MM.1S (cell line): ENCODE measurements around the gene SV2B.

ENCODE experiments used
- DNase-seq: peaks from one replicate; pipeline ENCODE4 v3.0.0-alpha.2; 2015
- H2AFZ ChIP-seq: fragments of 300-600 bp; sonication (generic); 2 replicates; pipeline ENCODE4 v1.6.0; 2016; ENCODE audit warnings: antibody characterized with exemption, low read length
- H3F3A ChIP-seq: fragments of 300-600 bp; sonication (generic); 2 replicates; pipeline ENCODE4 v1.6.1; 2016; ENCODE audit warnings: mild to moderate bottlenecking, antibody characterized with exemption, low read length, moderate library complexity, mixed read lengths; ENCODE audit not compliant: insufficient read depth
- H3K27ac ChIP-seq: fragments of 300-600 bp; sonication (generic); 2 replicates; pipeline ENCODE4 v1.5.1; 2016; ENCODE audit warnings: mild to moderate bottlenecking, low read length
- H3K27me3 ChIP-seq: fragments of 300-600 bp; sonication (generic); replicated peaks from 2 replicates; pipeline ENCODE4 v1.6.0; 2016; ENCODE audit warnings: low read length; ENCODE audit not compliant: insufficient read depth
- H3K36me3 ChIP-seq: fragments of 300-600 bp; sonication (generic); replicated peaks from 2 replicates; pipeline ENCODE4 v1.6.1; 2016; ENCODE audit warnings: mild to moderate bottlenecking, low read length, mixed read lengths; ENCODE audit not compliant: insufficient read depth
- H3K4me1 ChIP-seq: fragments of 300-600 bp; sonication (generic); 2 replicates; pipeline ENCODE4 v1.6.1; 2016; ENCODE audit warnings: low read length, mixed read lengths
- H3K4me2 ChIP-seq: fragments of 300-600 bp; sonication (generic); 2 replicates; pipeline ENCODE4 v1.6.0; 2016; ENCODE audit warnings: low read depth, low read length
- H3K4me3 ChIP-seq: fragments of 300-600 bp; sonication (generic); 2 replicates; pipeline ENCODE4 v1.5.1; 2016; ENCODE audit warnings: low read length, mixed read lengths
- H3K79me2 ChIP-seq: fragments of 300-600 bp; sonication (generic); 2 replicates; pipeline ENCODE4 v1.6.1; 2016; ENCODE audit warnings: mixed run types, low read length, mixed read lengths
- H3K9ac ChIP-seq: fragments of 300-600 bp; sonication (generic); 2 replicates; pipeline ENCODE4 v1.6.1; 2016; ENCODE audit warnings: low read length, mixed read lengths
- H3K9me2 ChIP-seq: fragments of 300-600 bp; sonication (generic); replicated peaks from 2 replicates; pipeline ENCODE4 v1.6.1; 2016; ENCODE audit warnings: mild to moderate bottlenecking, low read length, mixed read lengths; ENCODE audit not compliant: insufficient read depth
- H3K9me3 ChIP-seq: fragments of 300-600 bp; sonication (generic); replicated peaks from 2 replicates; pipeline ENCODE4 v1.6.1; 2016; ENCODE audit warnings: mild to moderate bottlenecking, low read length, mixed read lengths; ENCODE audit not compliant: insufficient read depth
- H4K20me1 ChIP-seq: fragments of 300-600 bp; sonication (generic); 2 replicates; pipeline ENCODE4 v1.6.1; 2016; ENCODE audit warnings: mild to moderate bottlenecking, low read length, moderate library complexity, mixed read lengths; ENCODE audit not compliant: insufficient read depth
- EZH2 ChIP-seq: fragments of 300-600 bp; sonication (generic); optimal IDR thresholded peaks from 2 replicates; pipeline ENCODE3; 2017; ENCODE audit warnings: low read depth, mild to moderate bottlenecking, antibody characterized with exemption, low read length, mixed read lengths
- EZH2phosphoT487 ChIP-seq: fragments of 300-600 bp; sonication (generic); IDR thresholded peaks from 2 replicates; pipeline ENCODE4 v1.6.1; 2018; ENCODE audit warnings: antibody characterized with exemption, low read length
- TF ChIP-seq, protein P1 (sequence below): fragments of 300-600 bp; sonication (generic); IDR thresholded peaks from 2 replicates; pipeline ENCODE4 v1.5.1; 2016; ENCODE audit warnings: antibody characterized with exemption, low read length, mixed read lengths

The SV2B gene

DNA sequence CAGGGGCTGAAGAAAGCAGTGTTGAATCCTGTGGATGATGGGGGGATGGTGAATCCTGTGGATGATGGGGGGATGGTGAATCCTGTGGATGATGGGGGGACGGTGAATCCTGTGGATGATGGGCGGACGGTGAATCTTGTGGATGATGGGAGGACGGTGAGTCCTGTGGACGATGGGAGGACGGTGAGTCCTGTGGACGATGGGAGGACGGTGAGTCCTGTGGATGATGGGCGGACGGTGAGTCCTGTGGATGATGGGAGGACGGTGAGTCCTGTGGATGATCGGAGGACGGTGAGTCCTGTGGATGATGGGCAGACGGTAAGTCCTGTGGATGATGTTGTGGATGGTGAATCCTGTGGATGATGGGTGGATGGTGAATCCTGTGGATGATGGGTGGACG, 170.7 kb downstream of the SV2B start:
- H3K27me3 ChIP-seq = no peaks in the 10 kb centered on the region
- no peak overlapping the region for H3K4me3 ChIP-seq
- DNase-seq = no peak
- no peaks in the 10 kb centered on the region for H3K9me3 ChIP-seq
- H3K9me2 ChIP-seq = no peaks in the 10 kb centered on the region
- no peak overlapping the region for H2AFZ ChIP-seq
- no peaks in the 10 kb centered on the region for H3F3A ChIP-seq
- H3K36me3 ChIP-seq = no peaks in the 10 kb centered on the region
- H3K27ac ChIP-seq = no peak overlapping the region
- H3K79me2 ChIP-seq = no peaks in the 10 kb centered on the region
- no peaks in the 10 kb centered on the region for H3K4me1 ChIP-seq
- H3K4me2 ChIP-seq = no peak overlapping the region
- no peak overlapping the region for H3K9ac ChIP-seq
- H4K20me1 ChIP-seq = no peaks in the 10 kb centered on the region
- TF ChIP-seq, protein P1, sequence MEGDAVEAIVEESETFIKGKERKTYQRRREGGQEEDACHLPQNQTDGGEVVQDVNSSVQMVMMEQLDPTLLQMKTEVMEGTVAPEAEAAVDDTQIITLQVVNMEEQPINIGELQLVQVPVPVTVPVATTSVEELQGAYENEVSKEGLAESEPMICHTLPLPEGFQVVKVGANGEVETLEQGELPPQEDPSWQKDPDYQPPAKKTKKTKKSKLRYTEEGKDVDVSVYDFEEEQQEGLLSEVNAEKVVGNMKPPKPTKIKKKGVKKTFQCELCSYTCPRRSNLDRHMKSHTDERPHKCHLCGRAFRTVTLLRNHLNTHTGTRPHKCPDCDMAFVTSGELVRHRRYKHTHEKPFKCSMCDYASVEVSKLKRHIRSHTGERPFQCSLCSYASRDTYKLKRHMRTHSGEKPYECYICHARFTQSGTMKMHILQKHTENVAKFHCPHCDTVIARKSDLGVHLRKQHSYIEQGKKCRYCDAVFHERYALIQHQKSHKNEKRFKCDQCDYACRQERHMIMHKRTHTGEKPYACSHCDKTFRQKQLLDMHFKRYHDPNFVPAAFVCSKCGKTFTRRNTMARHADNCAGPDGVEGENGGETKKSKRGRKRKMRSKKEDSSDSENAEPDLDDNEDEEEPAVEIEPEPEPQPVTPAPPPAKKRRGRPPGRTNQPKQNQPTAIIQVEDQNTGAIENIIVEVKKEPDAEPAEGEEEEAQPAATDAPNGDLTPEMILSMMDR = no peak
- TF ChIP-seq EZH2phosphoT487 (no peak), EZH2 (no peak)

DNA sequence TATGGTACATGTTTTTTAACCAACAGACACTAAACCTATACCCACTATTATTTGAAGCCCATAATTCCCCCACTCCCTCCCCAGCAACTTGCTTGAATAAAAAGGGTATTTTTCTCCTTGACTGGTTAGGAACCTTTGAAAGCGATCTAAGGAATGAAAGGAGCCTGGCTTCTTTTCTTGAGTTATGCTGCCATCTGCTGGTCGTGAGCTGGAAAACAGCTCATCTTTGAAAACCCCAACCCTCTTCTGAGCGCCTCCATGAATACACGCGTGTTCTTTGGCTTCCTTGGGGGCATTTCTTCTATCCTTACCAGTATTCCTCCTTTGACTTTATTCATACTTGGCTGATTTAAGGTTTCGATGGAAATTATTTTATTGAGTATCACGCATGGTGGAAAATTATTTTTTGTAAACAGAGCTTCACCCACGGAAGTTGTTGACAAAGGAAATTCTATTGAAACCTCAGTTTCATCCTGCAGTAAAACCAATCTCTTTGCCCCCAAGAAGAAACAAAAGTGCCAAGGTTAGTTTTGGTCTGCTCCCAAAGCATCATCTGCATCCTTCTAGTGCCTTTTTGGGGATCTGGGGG, 171.6 kb downstream of the SV2B start:
- Histone ChIP-seq H3F3A (no peaks in the 10 kb centered on the region), H3K27ac (no peak overlapping the region), H3K4me1 (no peaks in the 10 kb centered on the region), H4K20me1 (no peaks in the 10 kb centered on the region), H3K9me3 (no peaks in the 10 kb centered on the region), H3K4me2 (peak overlapping the region; percentile 39), H3K36me3 (no peaks in the 10 kb centered on the region), H3K4me3 (no peak overlapping the region; the same call in 1 of the 2 replicates), H3K27me3 (no peaks in the 10 kb centered on the region), H2AFZ (0 out of 2 replicates have a peak overlapping the region, but pooled peaks have one; percentile 44), H3K9me2 (no peaks in the 10 kb centered on the region), H3K79me2 (no peaks in the 10 kb centered on the region), H3K9ac (no peak overlapping the region)
- TF ChIP-seq EZH2 (no peak), EZH2phosphoT487 (no peak)
- TF ChIP-seq, protein P1 = peak; percentile 84
- DNase-seq = peak; percentile 72

DNA sequence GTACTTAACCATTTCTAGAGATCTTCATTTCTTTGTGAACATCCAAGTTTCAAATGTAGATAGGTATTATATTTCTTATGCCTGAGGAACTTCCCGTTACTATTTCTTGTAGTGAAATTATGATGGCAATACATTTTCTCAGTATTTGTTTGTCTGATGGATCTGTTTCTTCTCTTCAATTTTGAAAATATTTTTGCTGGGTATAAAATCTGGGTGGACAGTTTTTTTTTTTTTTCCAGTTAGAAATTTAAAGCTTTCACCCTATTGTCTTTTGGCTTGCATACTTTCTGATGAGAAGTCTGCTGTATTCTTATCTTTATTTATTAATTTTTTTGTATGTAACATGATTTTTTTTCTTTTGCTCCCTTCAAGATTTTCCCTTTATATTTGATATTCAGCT, 175.8 kb downstream of the SV2B start:
- no peak overlapping the region for H3K4me3 ChIP-seq
- no peaks in the 10 kb centered on the region for H3K79me2 ChIP-seq
- H3K36me3 ChIP-seq = no peaks in the 10 kb centered on the region
- H3K4me1 ChIP-seq = no peaks in the 10 kb centered on the region
- TF ChIP-seq, protein P1 = no peak
- no peak for DNase-seq
- H3K27ac ChIP-seq = no peak overlapping the region
- H3K9ac ChIP-seq = no peak overlapping the region
- no peaks in the 10 kb centered on the region for H3K27me3 ChIP-seq
- no peaks in the 10 kb centered on the region for H4K20me1 ChIP-seq
- H3K4me2 ChIP-seq = no peak overlapping the region
- H3F3A ChIP-seq = no peaks in the 10 kb centered on the region
- no peaks in the 10 kb centered on the region for H3K9me2 ChIP-seq
- no peaks in the 10 kb centered on the region for H3K9me3 ChIP-seq
- no peak overlapping the region for H2AFZ ChIP-seq
